PC-3 (cell line): Measurements from ENCODE around the gene TNFRSF1B. TPM values are rescaled to one million over a fixed set of nuclear protein-coding genes. Genes with fewer than 3 reads are reported as not detected.

Experiments used
- ATAC-seq: fragments of 200-7000 bp; cut with Tn5 transposase; 2 replicates; pipeline ENCODE4 v1.9.1; 2020; ENCODE audit warnings: mild to moderate bottlenecking, moderate library complexity
- BruUV-seq: library from RNA; stranded (reverse); fragments of 400-500 nt; replicated peaks from 2 replicates; lab custom pipeline; 2021; lab: Mats Ljungman, UMichigan
- CTCF ChIA-PET: fragments of 300-600 bp; sonication (Branson Sonifier 250); formaldehyde crosslinking; loops from one replicate; lab custom pipeline; 2022; ENCODE audit warnings: antibody characterized with exemption; lab: Charles Lee
- POLR2A ChIA-PET: fragments of 300-600 bp; sonication (Branson Sonifier 250); formaldehyde crosslinking; loops from one replicate; lab custom pipeline; 2022; ENCODE audit warnings: antibody characterized with exemption; ENCODE audit not compliant: unreplicated experiment; lab: Charles Lee
- DNase-seq: peaks from one replicate; pipeline ENCODE4 v3.0.0-alpha.2; 2015
- H2AFZ ChIP-seq: fragments of 300-600 bp; sonication (generic); 2 replicates; pipeline ENCODE4 v1.6.0; 2016; ENCODE audit warnings: antibody characterized with exemption, low read length
- H3F3A ChIP-seq: fragments of 300-600 bp; sonication (generic); one replicate; pipeline ENCODE4 v1.6.0; 2017; ENCODE audit warnings: antibody characterized with exemption, low read length, control low read depth, mild to moderate bottlenecking; ENCODE audit not compliant: unreplicated experiment
- H3K27ac ChIP-seq: fragments of 300-600 bp; sonication (generic); 2 replicates; pipeline ENCODE4 v1.5.1; 2016; ENCODE audit warnings: mild to moderate bottlenecking, low read length
- H3K27me3 ChIP-seq: fragments of 300-600 bp; sonication (generic); 2 replicates; pipeline ENCODE4 v1.6.1; 2016; ENCODE audit warnings: low read length, mixed read lengths
- H3K36me3 ChIP-seq: fragments of 300-600 bp; sonication (generic); 2 replicates; pipeline ENCODE4 v1.6.1; 2016; ENCODE audit warnings: low read depth, mixed run types, low read length, mixed read lengths
- H3K4me1 ChIP-seq: fragments of 300-600 bp; sonication (generic); 2 replicates; pipeline ENCODE4 v1.5.1; 2016; ENCODE audit warnings: low read length; ENCODE audit not compliant: insufficient read depth
- H3K4me2 ChIP-seq: fragments of 300-600 bp; sonication (generic); 2 replicates; pipeline ENCODE4 v1.6.0; 2016; ENCODE audit warnings: low read length
- H3K4me3 ChIP-seq: fragments of 300-600 bp; sonication (generic); 2 replicates; pipeline ENCODE4 v1.5.1; 2016; ENCODE audit warnings: mild to moderate bottlenecking, low read length, mixed read lengths
- H3K79me2 ChIP-seq: fragments of 300-600 bp; sonication (generic); 2 replicates; pipeline ENCODE4 v1.6.1; 2017; ENCODE audit warnings: low read length, mixed read lengths
- H3K9ac ChIP-seq: fragments of 300-600 bp; sonication (generic); 2 replicates; pipeline ENCODE4 v1.6.0; 2016; ENCODE audit warnings: mild to moderate bottlenecking, low read length
- H3K9me2 ChIP-seq: fragments of 300-600 bp; sonication (generic); replicated peaks from 2 replicates; pipeline ENCODE4 v1.6.1; 2016; ENCODE audit warnings: mixed run types, low read length, mixed read lengths
- H3K9me3 ChIP-seq: fragments of 300-600 bp; sonication (generic); 2 replicates; pipeline ENCODE4 v1.6.1; 2016; ENCODE audit warnings: low read length, mixed read lengths
- H4K20me1 ChIP-seq: fragments of 300-600 bp; sonication (generic); 2 replicates; pipeline ENCODE4 v1.6.1; 2016; ENCODE audit warnings: low read length, mixed read lengths
- EZH2 ChIP-seq: fragments of 300-600 bp; sonication (generic); IDR thresholded peaks from one replicate; pipeline ENCODE4 v1.6.1; 2017; ENCODE audit warnings: antibody characterized with exemption, mild to moderate bottlenecking, low read length; ENCODE audit not compliant: unreplicated experiment
- EZH2phosphoT487 ChIP-seq: fragments of 300-600 bp; sonication (generic); IDR thresholded peaks from 2 replicates; pipeline ENCODE4 v1.6.1; 2018; ENCODE audit warnings: mild to moderate bottlenecking, antibody characterized with exemption, low read length, borderline replicate concordance
- intact Hi-C: fragments of 100-400 bp; cut with micrococcal nuclease; formaldehyde crosslinking; loops from 2 replicates; pipeline ENCODE4 v1.9.0; 2023
- total RNA-seq: library from RNA; depleted of rRNA; stranded (reverse); fragments of >200 nt; gene quantifications from 2 replicates; pipeline ENCODE4 v1.2.3, GENCODE V29; 2014
- TF ChIP-seq, protein P1 (sequence below): fragments of 300-600 bp; sonication (generic); conservative IDR thresholded peaks from 2 replicates; pipeline ENCODE4 v1.5.1; 2017; ENCODE audit warnings: antibody characterized with exemption, low read depth, mild to moderate bottlenecking, low read length

Gene TNFRSF1B
- total RNA-seq, 1 experiment from 2014 or later, result 1.3 TPM

DNA sequence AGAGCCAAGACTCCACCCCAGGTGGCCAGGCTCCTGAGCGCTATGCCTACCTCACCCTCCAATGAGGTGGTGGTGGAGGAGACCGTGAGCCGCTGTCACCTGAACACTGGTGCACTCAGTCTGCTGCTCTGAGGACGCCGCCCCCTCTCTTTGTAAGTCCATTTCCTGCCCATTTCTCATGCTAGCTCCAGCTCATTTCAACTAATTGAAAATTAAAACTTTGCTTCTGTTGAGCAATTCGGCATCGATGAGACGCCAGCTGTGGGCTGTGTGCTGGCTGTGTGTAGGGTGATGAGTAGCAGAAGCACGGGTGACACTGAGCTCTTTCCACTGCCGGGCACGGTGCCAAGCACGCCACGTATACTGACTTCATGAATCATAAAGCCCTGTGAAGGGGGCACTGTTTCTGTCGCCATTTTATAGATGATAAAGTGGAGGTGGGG lies 11.2 kb downstream of the TNFRSF1B start:
- POLR2A ChIA-PET, result interaction anchor here (0.6 kb wide), 1 partner anchor 271 kb away, joined by 3 read pairs; no protein-coding TSS in a partner anchor
- no peaks in the 10 kb centered on the region for H3K79me2 ChIP-seq

DNA sequence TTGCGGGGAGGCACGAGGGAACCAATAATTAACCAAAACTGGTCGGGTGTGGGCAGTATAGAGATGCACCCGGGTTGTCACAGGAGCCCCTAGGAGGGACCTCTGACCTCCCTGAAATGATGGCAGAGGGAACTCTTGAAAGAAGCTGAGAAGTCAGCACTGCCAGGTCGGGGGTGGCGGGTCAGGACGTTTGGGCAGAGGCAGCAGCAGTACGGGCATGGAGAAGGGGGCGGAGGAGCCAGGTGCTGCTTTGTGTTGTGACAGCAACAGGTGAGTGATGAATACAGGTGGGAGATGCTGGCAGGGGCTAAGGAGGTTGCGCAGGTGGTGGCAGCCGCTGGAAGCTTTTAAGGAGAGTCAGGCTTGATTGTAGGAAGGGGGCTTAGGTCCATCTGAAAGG lies 11.7 kb downstream of the TNFRSF1B start:
- DNase-seq, result no peak
- CTCF ChIA-PET, result interaction anchor here (1.1 kb wide), 1 partner anchor 54 kb away, joined by 3 read pairs; no protein-coding TSS in a partner anchor
- Histone ChIP-seq H3K4me3 (no peak overlapping the region), H3K36me3 (no peaks in the 10 kb centered on the region), H3K79me2 (no peaks in the 10 kb centered on the region), H3K4me2 (no peak overlapping the region), H4K20me1 (no peaks in the 10 kb centered on the region), H3K9me3 (no peaks in the 10 kb centered on the region), H3F3A (no peaks in the 10 kb centered on the region), H2AFZ (no peak overlapping the region), H3K27me3 (no peaks in the 10 kb centered on the region), H3K4me1 (peaks cover 3% of the 10 kb centered on the region; the same call in 1 of the 2 replicates), H3K9me2 (no peaks in the 10 kb centered on the region), H3K9ac (no peak overlapping the region), H3K27ac (no peak overlapping the region)
- no TSS peak for BruUV-seq
- intact Hi-C loops, result no loop called here
- TF ChIP-seq, protein P1, sequence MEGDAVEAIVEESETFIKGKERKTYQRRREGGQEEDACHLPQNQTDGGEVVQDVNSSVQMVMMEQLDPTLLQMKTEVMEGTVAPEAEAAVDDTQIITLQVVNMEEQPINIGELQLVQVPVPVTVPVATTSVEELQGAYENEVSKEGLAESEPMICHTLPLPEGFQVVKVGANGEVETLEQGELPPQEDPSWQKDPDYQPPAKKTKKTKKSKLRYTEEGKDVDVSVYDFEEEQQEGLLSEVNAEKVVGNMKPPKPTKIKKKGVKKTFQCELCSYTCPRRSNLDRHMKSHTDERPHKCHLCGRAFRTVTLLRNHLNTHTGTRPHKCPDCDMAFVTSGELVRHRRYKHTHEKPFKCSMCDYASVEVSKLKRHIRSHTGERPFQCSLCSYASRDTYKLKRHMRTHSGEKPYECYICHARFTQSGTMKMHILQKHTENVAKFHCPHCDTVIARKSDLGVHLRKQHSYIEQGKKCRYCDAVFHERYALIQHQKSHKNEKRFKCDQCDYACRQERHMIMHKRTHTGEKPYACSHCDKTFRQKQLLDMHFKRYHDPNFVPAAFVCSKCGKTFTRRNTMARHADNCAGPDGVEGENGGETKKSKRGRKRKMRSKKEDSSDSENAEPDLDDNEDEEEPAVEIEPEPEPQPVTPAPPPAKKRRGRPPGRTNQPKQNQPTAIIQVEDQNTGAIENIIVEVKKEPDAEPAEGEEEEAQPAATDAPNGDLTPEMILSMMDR, result no peak
- TF ChIP-seq EZH2 (no peak), EZH2phosphoT487 (no peak)
- POLR2A ChIA-PET, result no interaction called here
- no peak for ATAC-seq

More for the DNA sequence above, 11.2 kb downstream of the TNFRSF1B start:
- Histone ChIP-seq H2AFZ (no peak overlapping the region), H3K9me2 (no peaks in the 10 kb centered on the region), H3F3A (no peaks in the 10 kb centered on the region), H3K9me3 (no peaks in the 10 kb centered on the region), H3K4me2 (no peak overlapping the region), H4K20me1 (no peaks in the 10 kb centered on the region), H3K27ac (no peak overlapping the region), H3K36me3 (no peaks in the 10 kb centered on the region), H3K27me3 (no peaks in the 10 kb centered on the region), H3K9ac (no peak overlapping the region), H3K4me3 (no peak overlapping the region), H3K4me1 (peaks cover 3% of the 10 kb centered on the region; the same call in 1 of the 2 replicates)
- CTCF ChIA-PET, result interaction anchor here (1.1 kb wide), 1 partner anchor 53 kb away, joined by 3 read pairs; no protein-coding TSS in a partner anchor
- peak; percentile 55 for DNase-seq
- TF ChIP-seq EZH2phosphoT487 (no peak), EZH2 (no peak)
- TF ChIP-seq, protein P1, result no peak
- peak; percentile 58 for ATAC-seq
- intact Hi-C loops, result no loop called here
- no TSS peak for BruUV-seq

DNA sequence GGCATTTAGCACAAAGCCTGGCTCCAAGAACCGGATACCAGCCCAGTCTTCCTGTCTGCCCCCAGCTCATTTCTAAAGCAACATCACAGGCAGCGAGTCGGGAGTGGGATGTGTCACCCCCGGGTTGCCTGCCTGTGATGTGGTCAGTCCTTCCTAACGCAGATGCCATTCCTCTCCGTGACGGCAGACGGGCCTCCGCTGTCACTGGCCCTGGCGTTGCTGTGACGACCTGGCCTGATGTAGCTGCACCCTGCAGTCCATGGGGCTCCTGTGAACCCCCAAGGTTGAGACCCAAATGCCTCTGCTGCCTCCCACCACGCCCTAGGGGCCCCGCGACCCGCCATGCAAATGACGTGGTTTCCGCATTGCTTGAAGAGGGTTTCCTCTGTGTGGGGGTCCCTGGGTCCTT lies 12.3 kb downstream of the TNFRSF1B start:
- CTCF ChIA-PET, result no interaction called here
- no peak for TF ChIP-seq EZH2
- no peak for TF ChIP-seq EZH2phosphoT487
- TF ChIP-seq, protein P1, result no peak
- H3K9me2 ChIP-seq, result no peaks in the 10 kb centered on the region
- DNase-seq, result no peak
- H3K4me2 ChIP-seq, result no peak overlapping the region
- intact Hi-C loops, result no loop called here
- H3K79me2 ChIP-seq, result no peaks in the 10 kb centered on the region
- no peaks in the 10 kb centered on the region for H3K36me3 ChIP-seq
- no peak overlapping the region for H3K4me3 ChIP-seq
- no peak for ATAC-seq
- no peaks in the 10 kb centered on the region for H3K9me3 ChIP-seq
- H2AFZ ChIP-seq, result no peak overlapping the region
- H3K4me1 ChIP-seq, result peaks cover 3% of the 10 kb centered on the region; the same call in 1 of the 2 replicates
- H4K20me1 ChIP-seq, result no peaks in the 10 kb centered on the region
- H3K27me3 ChIP-seq, result no peaks in the 10 kb centered on the region
- H3K27ac ChIP-seq, result no peak overlapping the region
- POLR2A ChIA-PET, result no interaction called here
- no peaks in the 10 kb centered on the region for H3F3A ChIP-seq
- no peak overlapping the region for H3K9ac ChIP-seq
- no TSS peak for BruUV-seq
